A549 (cell line): ENCODE results near the gene EFNA3. TPM values are rescaled to one million over a fixed set of nuclear protein-coding genes. Genes with fewer than 3 reads are reported as not detected.
"Not testable (repeated sequence)": the region's sequence is repeated elsewhere in the genome, so short reads cannot be mapped to it uniquely, and the experiment has no call there.

Source experiments
- ATAC-seq, 2 experiments: fragments of 200-7000 bp in 1 of 2; fragments of >200 bp in 1 of 2; cut with Nextera tagmentation in 1 of 2; cut with Tn5 transposase in 1 of 2; 3 replicates each; pipeline versions ENCODE4 v1.8.0 to v1.9.1; 2018 to 2020; ENCODE audit warnings: mild to moderate bottlenecking in 1 of 2, moderate library complexity in 1 of 2
- CTCF ChIA-PET: fragments of 300-600 bp; sonication (Branson Sonifier 250); formaldehyde crosslinking; extraction: SDS; loops from one replicate; lab custom pipeline; 2021; ENCODE audit warnings: antibody characterized with exemption, inconsistent platforms; lab: Yijun Ruan, JAX
- POLR2A ChIA-PET: fragments of 350-600 bp; formaldehyde crosslinking; extraction: SDS; loops from one replicate; lab custom pipeline; 2021; ENCODE audit warnings: antibody characterized with exemption, inconsistent platforms; lab: Yijun Ruan, JAX
- DNase-seq, 2 experiments: peaks; one replicate each; pipeline versions ENCODE4 v3.0.0 to v3.0.0-alpha.2; 2011 to 2016; ENCODE audit warnings: low read depth in 1 of 2, low spot score in 1 of 2
- FAIRE-seq: peaks from 2 replicates; lab custom pipeline; 2011; peaks lifted over from hg19 to GRCh38; lab: Jason Lieb, UNC
- H3K27ac ChIP-seq, 2 experiments: fragments of >200 bp; sonication (Bioruptor Twin); formaldehyde crosslinking; 3 replicates each; pipeline ENCODE4 v1.5.1; 2016 to 2017
- H3K4me1 ChIP-seq: fragments of >200 bp; sonication (Bioruptor Twin); formaldehyde crosslinking; 3 replicates; pipeline ENCODE4 v1.6.1; 2016
- H3K4me2 ChIP-seq: fragments of >200 bp; sonication (Bioruptor Twin); formaldehyde crosslinking; 3 replicates; pipeline ENCODE4 v1.6.1; 2016
- H3K4me3 ChIP-seq: fragments of >200 bp; sonication (Bioruptor Twin); formaldehyde crosslinking; 3 replicates; pipeline ENCODE4 v1.5.1; 2016
- H3K9me3 ChIP-seq: fragments of >200 bp; sonication (Bioruptor Twin); formaldehyde crosslinking; 3 replicates; pipeline ENCODE4 v1.6.1; 2016
- CBX2 ChIP-seq: fragments of 200-600 bp; sonication (generic); IDR thresholded peaks from 2 replicates; pipeline ENCODE4 v1.6.1; 2016; ENCODE audit warnings: low read depth, mild to moderate bottlenecking, borderline replicate concordance
- CHD4 ChIP-seq: fragments of 200-600 bp; sonication (generic); IDR thresholded peaks from 2 replicates; pipeline ENCODE4 v1.6.1; 2016; ENCODE audit warnings: antibody characterized with exemption, mild to moderate bottlenecking, borderline replicate concordance
- EHF ChIP-seq: fragments of 250-450 bp; sonication (Bioruptor Pico); IDR thresholded peaks from 2 replicates; pipeline ENCODE4 v1.5.0; 2020; ENCODE audit warnings: mild to moderate bottlenecking
- EHMT2 ChIP-seq: fragments of 200-600 bp; sonication (generic); IDR thresholded peaks from 2 replicates; pipeline ENCODE4 v1.6.1; 2016; ENCODE audit warnings: antibody characterized with exemption, low read depth, mild to moderate bottlenecking, moderate library complexity
- EP300 ChIP-seq, 2 experiments: fragments of >200 bp; sonication (Bioruptor Twin); formaldehyde crosslinking; IDR thresholded peaks; 2 replicates in 1 of 2; 3 replicates in 1 of 2; pipeline ENCODE4 v1.6.1; 2016 to 2017
- ESRRA ChIP-seq: fragments of 150-350 bp; IDR thresholded peaks from 2 replicates; pipeline ENCODE4 v1.6.1; 2014; ENCODE audit warnings: mild to moderate bottlenecking, low read length, borderline replicate concordance
- FOSL2 ChIP-seq, 2 experiments: fragments of 450-650 bp in 1 of 2; fragments of >200 bp in 1 of 2; sonication (Bioruptor Twin) in 1 of 2; formaldehyde crosslinking; IDR thresholded peaks; 2 replicates each; pipeline versions ENCODE4 v1.5.0 to v1.6.1; 2016 to 2020; ENCODE audit warnings: mild to moderate bottlenecking in 1 of 2, moderate library complexity in 1 of 2
- HOXA7 ChIP-seq: fragments of 250-450 bp; sonication (Bioruptor Pico); IDR thresholded peaks from 2 replicates; pipeline ENCODE4 v1.5.0; 2020; ENCODE audit warnings: mild to moderate bottlenecking, moderate library complexity
- HOXB5 ChIP-seq: fragments of 250-450 bp; sonication (Bioruptor Pico); IDR thresholded peaks from 2 replicates; pipeline ENCODE4 v1.5.0; 2020; ENCODE audit warnings: mild to moderate bottlenecking, moderate library complexity
- JUNB ChIP-seq: fragments of >200 bp; sonication (Bioruptor Twin); formaldehyde crosslinking; IDR thresholded peaks from 2 replicates; pipeline ENCODE4 v1.6.1; 2016
- KDM1A ChIP-seq: fragments of 200-600 bp; sonication (generic); IDR thresholded peaks from 2 replicates; pipeline ENCODE4 v1.6.1; 2016; ENCODE audit warnings: low read depth, mild to moderate bottlenecking
- KDM5A ChIP-seq: fragments of 200-600 bp; sonication (generic); IDR thresholded peaks from 2 replicates; pipeline ENCODE4 v1.6.1; 2016; ENCODE audit warnings: antibody characterized with exemption, mild to moderate bottlenecking
- NFE2L2 ChIP-seq: fragments of 150-350 bp; conservative IDR thresholded peaks from 2 replicates; pipeline ENCODE4 v1.6.1; 2014; ENCODE audit warnings: low read length
- NR3C1 ChIP-seq: fragments of >200 bp; sonication (Bioruptor Twin); formaldehyde crosslinking; IDR thresholded peaks from 3 replicates; pipeline ENCODE4 v1.6.1; 2017
- PHF8 ChIP-seq: fragments of 200-600 bp; sonication (generic); IDR thresholded peaks from 2 replicates; pipeline ENCODE4 v1.6.1; 2016; ENCODE audit warnings: low read depth, mild to moderate bottlenecking, antibody characterized with exemption, moderate library complexity, borderline replicate concordance
- RAD21 ChIP-seq, 2 experiments: fragments of >200 bp in 1 of 2; sonication (Bioruptor Twin) in 1 of 2; formaldehyde crosslinking in 1 of 2; IDR thresholded peaks in 1 of 2; conservative IDR thresholded peaks in 1 of 2; 2 replicates in 1 of 2; 3 replicates in 1 of 2; pipeline ENCODE4 v1.6.1; 2012 to 2018; ENCODE audit warnings: inconsistent platforms in 1 of 2
- RCOR1 ChIP-seq: fragments of 150-350 bp; IDR thresholded peaks from 2 replicates; pipeline ENCODE4 v1.6.1; 2014; ENCODE audit warnings: antibody characterized with exemption, low read length, low read depth
- RNF2 ChIP-seq: fragments of 200-600 bp; sonication (generic); IDR thresholded peaks from 2 replicates; pipeline ENCODE4 v1.6.1; 2016; ENCODE audit warnings: low read depth, mild to moderate bottlenecking, antibody characterized with exemption, moderate library complexity, borderline replicate concordance
- SREBF2 ChIP-seq: fragments of 450-650 bp; IDR thresholded peaks from 2 replicates; pipeline ENCODE4 v1.6.1; 2014; ENCODE audit warnings: mild to moderate bottlenecking, moderate library complexity
- TFCP2L1 ChIP-seq: fragments of 250-450 bp; sonication (Bioruptor Pico); IDR thresholded peaks from 2 replicates; pipeline ENCODE4 v1.5.0; 2021; ENCODE audit warnings: mild to moderate bottlenecking
- ZC3H11A ChIP-seq: fragments of 450-650 bp; IDR thresholded peaks from 2 replicates; pipeline ENCODE4 v1.6.1; 2014; ENCODE audit warnings: antibody characterized with exemption, mild to moderate bottlenecking
- ZNF302 ChIP-seq: fragments of 250-450 bp; sonication (Bioruptor Pico); IDR thresholded peaks from 2 replicates; pipeline ENCODE4 v1.9.0; 2021; ENCODE audit warnings: inconsistent platforms, mild to moderate bottlenecking, moderate library complexity
- WGBS: methylation state at CpG from one replicate; pipeline ENCODE4 v1.1.6; 2017; ENCODE audit errors: missing lambda C conversion rate; 5-methylcytosine and 5-hydroxymethylcytosine counted together
- polyA plus RNA-seq, 4 experiments: library from polyadenylated mRNA; depleted of rRNA in 3 of 4; stranded (reverse); fragments of >200 nt; fragmentation: RNase III in 1 of 4; extraction: RNeasy Plus Mini Kit Qiagen cat#74134 plus additional on column Dnase treatment in 1 of 4; gene quantifications; 2 replicates in 3 of 4; 3 replicates in 1 of 4; pipeline ENCODE4 v1.2.3, GENCODE V29; 2011 to 2017
- TF ChIP-seq, protein P1 (sequence below): fragments of >200 bp; sonication (Bioruptor Twin); formaldehyde crosslinking; IDR thresholded peaks from 2 replicates; pipeline ENCODE4 v1.6.1; 2016
- TF ChIP-seq, protein P2 (sequence below): IDR thresholded peaks from 2 replicates; pipeline ENCODE4 v1.6.1; 2012
- TF ChIP-seq, protein P3 (sequence below): IDR thresholded peaks from 2 replicates; pipeline ENCODE4 v1.6.1; 2012; ENCODE audit warnings: low read depth, borderline replicate concordance
- TF ChIP-seq, protein P4 (sequence below): IDR thresholded peaks from 2 replicates; pipeline ENCODE4 v1.6.1; 2012

The EFNA3 gene
- polyA plus RNA-seq, 2 of the 4 experiments (the other 2 are of a cell fraction) = 1.9 to 2.7 TPM

DNA sequence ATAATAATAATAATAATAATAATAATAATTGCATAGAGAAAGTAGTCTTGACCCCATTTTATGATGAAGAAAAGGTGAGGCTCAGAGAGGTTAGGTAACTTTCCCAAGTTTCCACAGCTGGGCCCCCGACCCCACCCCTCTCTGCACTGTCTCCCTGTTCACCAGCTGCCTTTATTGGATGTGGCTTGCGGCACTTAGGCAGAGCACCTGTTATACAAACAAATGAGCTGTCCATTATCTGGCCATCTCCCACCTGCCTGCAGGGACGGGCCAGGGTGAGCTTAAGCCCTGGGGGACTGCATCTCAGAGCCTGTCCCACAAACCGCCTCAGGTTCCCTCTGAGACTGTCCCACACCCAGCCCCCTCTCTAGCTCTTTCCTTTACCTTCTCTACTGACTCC is 39.0 kb downstream of the EFNA3 start:
- no peaks in the 10 kb centered on the region for H3K9me3 ChIP-seq
- H3K4me3 ChIP-seq = no peak overlapping the region
- H3K27ac ChIP-seq = no peak overlapping the region
- CTCF ChIA-PET = interaction anchor here (0.8 to 5.0 kb wide), 7 partner anchors 10 to 57 kb away, joined by 3 to 39 read pairs (median 5); partner anchors contain the start of gene EFNA1
- 65% methylated on average over 4 of the region's 4 CpGs for WGBS
- TF ChIP-seq KDM5A (no peak), NR3C1 (no peak), EP300 (IDR thresholded peaks at IDR 0.05) (no peak), PHF8 (no peak), KDM1A (no peak), EHF (CRISPR knock-in tag) (no peak), EHMT2 (no peak), CBX2 (no peak)
- TF ChIP-seq, protein P1, sequence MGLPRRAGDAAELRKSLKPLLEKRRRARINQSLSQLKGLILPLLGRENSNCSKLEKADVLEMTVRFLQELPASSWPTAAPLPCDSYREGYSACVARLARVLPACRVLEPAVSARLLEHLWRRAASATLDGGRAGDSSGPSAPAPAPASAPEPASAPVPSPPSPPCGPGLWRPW = no peak
- TF ChIP-seq, all 56 proteins: peak for 0
- ATAC-seq (no peak), DNase-seq (no peak), FAIRE-seq (no peak)
- POLR2A ChIA-PET = interaction anchor here (0.7 kb wide), 1 partner anchor 22 kb away, joined by 3 read pairs; no protein-coding TSS in a partner anchor
- Histone ChIP-seq H3K4me2 (no peak overlapping the region), H3K4me1 (no peaks in the 10 kb centered on the region)

DNA sequence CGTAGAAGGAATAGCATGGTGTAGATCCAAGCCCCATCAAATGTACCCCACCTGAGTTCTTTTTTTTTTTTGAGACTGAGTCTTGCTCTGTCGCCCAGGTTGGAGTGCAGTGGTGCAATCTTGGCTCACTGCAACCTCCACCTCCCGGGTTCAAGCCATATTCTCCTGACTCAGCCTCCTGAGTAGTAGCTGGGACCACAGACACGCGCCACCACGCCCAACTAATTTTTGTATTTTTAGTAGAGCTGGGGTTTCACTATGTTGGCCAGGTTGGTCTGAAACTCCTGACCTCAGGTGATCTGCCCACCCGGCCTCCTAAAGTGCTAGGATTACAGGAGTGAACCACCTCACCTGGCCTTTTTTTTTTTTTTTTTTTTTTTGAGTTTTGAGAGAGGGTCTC is 39.5 kb downstream of the EFNA3 start:
- not testable (repeated sequence) for H3K4me1 ChIP-seq, FAIRE-seq, DNase-seq, H3K4me2 ChIP-seq, H3K9me3 ChIP-seq, H3K4me3 ChIP-seq, H3K27ac ChIP-seq, ATAC-seq
- ChIA-PET POLR2A (interaction anchor here (0.7 kb wide), 1 partner anchor 22 kb away, joined by 3 read pairs; no protein-coding TSS in a partner anchor), CTCF (interaction anchor here (0.6 to 5.0 kb wide), 7 partner anchors 9 to 57 kb away, joined by 3 to 39 read pairs (median 4); partner anchors contain the start of gene EFNA1)
- 80% methylated on average over 7 of the region's 7 CpGs for WGBS

DNA sequence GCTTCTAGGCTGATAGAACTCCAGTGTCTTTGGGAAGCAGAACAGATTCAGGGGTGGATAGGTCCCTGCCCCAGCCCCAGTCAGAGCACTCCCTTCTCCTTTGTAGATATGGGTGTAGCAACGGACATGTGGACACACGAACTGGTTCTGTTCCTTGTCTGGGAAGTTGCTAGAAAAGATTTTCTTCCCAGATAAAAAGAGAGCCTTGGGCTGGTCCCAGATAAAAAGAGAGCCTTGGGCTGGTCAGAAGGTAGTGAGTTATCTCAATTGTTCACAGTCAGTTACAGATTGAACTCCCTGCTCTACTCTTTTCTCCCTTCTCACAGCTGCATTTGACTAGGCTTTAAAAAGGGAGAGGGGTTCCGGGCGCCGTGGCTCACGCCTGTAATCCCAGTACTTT is 41.6 kb downstream of the EFNA3 start:
- TF ChIP-seq JUNB = no peak
- TF ChIP-seq RCOR1 = no peak
- TF ChIP-seq, protein P2, sequence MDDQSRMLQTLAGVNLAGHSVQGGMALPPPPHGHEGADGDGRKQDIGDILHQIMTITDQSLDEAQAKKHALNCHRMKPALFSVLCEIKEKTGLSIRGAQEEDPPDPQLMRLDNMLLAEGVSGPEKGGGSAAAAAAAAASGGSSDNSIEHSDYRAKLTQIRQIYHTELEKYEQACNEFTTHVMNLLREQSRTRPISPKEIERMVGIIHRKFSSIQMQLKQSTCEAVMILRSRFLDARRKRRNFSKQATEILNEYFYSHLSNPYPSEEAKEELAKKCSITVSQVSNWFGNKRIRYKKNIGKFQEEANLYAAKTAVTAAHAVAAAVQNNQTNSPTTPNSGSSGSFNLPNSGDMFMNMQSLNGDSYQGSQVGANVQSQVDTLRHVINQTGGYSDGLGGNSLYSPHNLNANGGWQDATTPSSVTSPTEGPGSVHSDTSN = no peak
- no peak for TF ChIP-seq SREBF2
- TF ChIP-seq NFE2L2 = no peak
- TF ChIP-seq, protein P3, sequence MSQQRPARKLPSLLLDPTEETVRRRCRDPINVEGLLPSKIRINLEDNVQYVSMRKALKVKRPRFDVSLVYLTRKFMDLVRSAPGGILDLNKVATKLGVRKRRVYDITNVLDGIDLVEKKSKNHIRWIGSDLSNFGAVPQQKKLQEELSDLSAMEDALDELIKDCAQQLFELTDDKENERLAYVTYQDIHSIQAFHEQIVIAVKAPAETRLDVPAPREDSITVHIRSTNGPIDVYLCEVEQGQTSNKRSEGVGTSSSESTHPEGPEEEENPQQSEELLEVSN = no peak
- TF ChIP-seq ZC3H11A = no peak
- TF ChIP-seq HOXB5 (CRISPR knock-in tag) = no peak
- no peak for TF ChIP-seq RAD21 (conservative IDR thresholded peaks at IDR 0.05 in 1 of 2, IDR thresholded peaks at IDR 0.05 in 1 of 2)
- TF ChIP-seq ESRRA = no peak
- TF ChIP-seq ZNF302 = no peak
- TF ChIP-seq EP300 (IDR thresholded peaks at IDR 0.05) = no peak
- TF ChIP-seq HOXA7 (CRISPR knock-in tag) = no peak
- TF ChIP-seq FOSL2 (IDR thresholded peaks at IDR 0.05) = no peak
- TF ChIP-seq FOSL2 (CRISPR knock-in tag; IDR thresholded peaks at IDR 0.05) = no peak
- TF ChIP-seq KDM5A = no peak
- no peak for TF ChIP-seq CHD4
- no peak for TF ChIP-seq RNF2
- TF ChIP-seq, protein P4, sequence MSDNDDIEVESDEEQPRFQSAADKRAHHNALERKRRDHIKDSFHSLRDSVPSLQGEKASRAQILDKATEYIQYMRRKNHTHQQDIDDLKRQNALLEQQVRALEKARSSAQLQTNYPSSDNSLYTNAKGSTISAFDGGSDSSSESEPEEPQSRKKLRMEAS = no peak
- TF ChIP-seq EHMT2 = no peak
- TF ChIP-seq TFCP2L1 (CRISPR knock-in tag) = no peak
- TF ChIP-seq, all 56 proteins: peak for 0
- POLR2A ChIA-PET = no interaction called here
- ATAC-seq (no peak), DNase-seq (no peak), FAIRE-seq (no peak)
- Histone ChIP-seq H3K4me2 (no peak overlapping the region), H3K27ac (peak overlapping the region in 1 of 2 experiments; percentile 49; a peak in 1 of 6 replicates), H3K9me3 (no peaks in the 10 kb centered on the region), H3K4me1 (peaks cover 20% of the 10 kb centered on the region), H3K4me3 (no peak overlapping the region)
- CTCF ChIA-PET = interaction anchor here (0.6 to 19.7 kb wide), 7 partner anchors 9 to 47 kb away, joined by 3 to 309 read pairs (median 4); no protein-coding TSS in a partner anchor
- 65% methylated on average over 6 of the region's 6 CpGs for WGBS
